Breast epithelium (tissue), 3 donors: ENCODE results near the gene KAT7.

Source experiments
- POLR2A ChIP-seq: fragments of 450-650 bp; IDR thresholded peaks from one replicate; pipeline ENCODE4 v1.6.1; 2016; ENCODE audit warnings: antibody characterized with exemption, mild to moderate bottlenecking, moderate library complexity
- TF ChIP-seq, protein P1 (sequence below), 3 donors: fragments of 450-650 bp; IDR thresholded peaks; one replicate each; pipeline ENCODE4 v1.5.1; 2016 to 2017; ENCODE audit warnings: antibody characterized with exemption in 3 of 3, mild to moderate bottlenecking in 3 of 3, moderate library complexity in 3 of 3

- TF ChIP-seq POLR2A, result no peak
- TF ChIP-seq, protein P1, sequence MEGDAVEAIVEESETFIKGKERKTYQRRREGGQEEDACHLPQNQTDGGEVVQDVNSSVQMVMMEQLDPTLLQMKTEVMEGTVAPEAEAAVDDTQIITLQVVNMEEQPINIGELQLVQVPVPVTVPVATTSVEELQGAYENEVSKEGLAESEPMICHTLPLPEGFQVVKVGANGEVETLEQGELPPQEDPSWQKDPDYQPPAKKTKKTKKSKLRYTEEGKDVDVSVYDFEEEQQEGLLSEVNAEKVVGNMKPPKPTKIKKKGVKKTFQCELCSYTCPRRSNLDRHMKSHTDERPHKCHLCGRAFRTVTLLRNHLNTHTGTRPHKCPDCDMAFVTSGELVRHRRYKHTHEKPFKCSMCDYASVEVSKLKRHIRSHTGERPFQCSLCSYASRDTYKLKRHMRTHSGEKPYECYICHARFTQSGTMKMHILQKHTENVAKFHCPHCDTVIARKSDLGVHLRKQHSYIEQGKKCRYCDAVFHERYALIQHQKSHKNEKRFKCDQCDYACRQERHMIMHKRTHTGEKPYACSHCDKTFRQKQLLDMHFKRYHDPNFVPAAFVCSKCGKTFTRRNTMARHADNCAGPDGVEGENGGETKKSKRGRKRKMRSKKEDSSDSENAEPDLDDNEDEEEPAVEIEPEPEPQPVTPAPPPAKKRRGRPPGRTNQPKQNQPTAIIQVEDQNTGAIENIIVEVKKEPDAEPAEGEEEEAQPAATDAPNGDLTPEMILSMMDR (IDR thresholded peaks at IDR 0.05), result no peak
Measured at GRCh38 chr17:49858796-49859195, 70.3 kb downstream of the KAT7 start.
